Endodermal cell (in vitro differentiated cells): ENCODE results near the gene KIF26B. TPM values are rescaled to one million over a fixed set of nuclear protein-coding genes. Genes with fewer than 3 reads are reported as not detected.

Experiments used
- DNase-seq: peaks from one replicate; pipeline ENCODE4 v3.0.0-alpha.2; 2017
- H3K27ac ChIP-seq: 2 replicates; pipeline ENCODE4 v1.5.1; 2013; ENCODE audit warnings: mild to moderate bottlenecking, low read depth, low read length, moderate library complexity
- H3K27me3 ChIP-seq: 2 replicates; pipeline ENCODE4 v1.6.1; 2013; ENCODE audit warnings: mild to moderate bottlenecking, low read length, moderate library complexity; ENCODE audit not compliant: insufficient read depth, control insufficient read depth, poor library complexity, severe bottlenecking
- H3K36me3 ChIP-seq: 2 replicates; pipeline ENCODE4 v1.7.0; 2013; ENCODE audit warnings: mild to moderate bottlenecking, low read length, moderate library complexity; ENCODE audit not compliant: control insufficient read depth, insufficient read depth
- H3K4me1 ChIP-seq: one replicate; pipeline ENCODE4 v1.7.0; 2013; ENCODE audit warnings: low read length; ENCODE audit not compliant: control insufficient read depth, insufficient read depth
- H3K4me3 ChIP-seq: 2 replicates; pipeline ENCODE4 v1.5.1; 2013; ENCODE audit warnings: mild to moderate bottlenecking, low read length, moderate library complexity
- H3K9ac ChIP-seq: 2 replicates; pipeline ENCODE4 v1.6.1; 2013; ENCODE audit warnings: mild to moderate bottlenecking, low read length, moderate library complexity; ENCODE audit not compliant: poor library complexity, severe bottlenecking; ENCODE audit errors: extremely low read depth
- H3K9me3 ChIP-seq: 2 replicates; pipeline ENCODE4 v1.6.1; 2013; ENCODE audit warnings: mild to moderate bottlenecking, low read length, moderate library complexity; ENCODE audit not compliant: control insufficient read depth
- H3K27ac Mint-ChIP-seq: 2 replicates; pipeline ENCODE4 v1.8.0; 2020; ENCODE audit warnings: mixed read lengths
- H3K27me3 Mint-ChIP-seq: 2 replicates; pipeline ENCODE4 v1.8.0; 2021; ENCODE audit warnings: mild to moderate bottlenecking, mixed read lengths; ENCODE audit not compliant: insufficient read depth
- H3K36me3 Mint-ChIP-seq: 2 replicates; pipeline ENCODE4 v1.8.0; 2020; ENCODE audit warnings: low read depth, mixed read lengths
- H3K4me1 Mint-ChIP-seq: 2 replicates; pipeline ENCODE4 v1.8.0; 2020; ENCODE audit warnings: mixed read lengths
- H3K4me3 Mint-ChIP-seq: 2 replicates; pipeline ENCODE4 v1.8.0; 2020; ENCODE audit warnings: mild to moderate bottlenecking, moderate library complexity, mixed read lengths
- H3K9me3 Mint-ChIP-seq: 2 replicates; pipeline ENCODE4 v1.8.0; 2020; ENCODE audit warnings: mild to moderate bottlenecking, mixed read lengths
- CTCF ChIP-seq: fragments of 200-600 bp; sonication (generic); conservative IDR thresholded peaks from 2 replicates; pipeline ENCODE4 v1.5.0; 2021; ENCODE audit warnings: antibody characterized with exemption, mild to moderate bottlenecking
- WGBS, 2 experiments: methylation state at CpG; one replicate each; pipeline versions ENCODE4 v1.1.5 to v1.1.7; 2013; ENCODE audit warnings: missing lambda C conversion rate in 2 of 2, mixed read lengths in 1 of 2; ENCODE audit not compliant: insufficient coverage in 1 of 2, insufficient read length in 1 of 2; 5-methylcytosine and 5-hydroxymethylcytosine counted together
- total RNA-seq, 2 donors: library from RNA; stranded (reverse); fragmentation: NEBNext Ultra II Directional in 1 of 2; extraction: Animal tissue kit (Norgen Biotek cat#: 25700) in 1 of 2; gene quantifications; 2 replicates in 1 of 2; 3 replicates in 1 of 2; pipeline ENCODE4 v1.2.1, GENCODE V29; 2021

KIF26B gene
- total RNA-seq, 2 donors from 2014 or later: 12.3 to 21.0 TPM

- DNase-seq: no peak
- H3K9me3 ChIP-seq: no peaks in the 10 kb centered on the region
- H3K36me3 Mint-ChIP-seq: peaks cover 3% of the 10 kb centered on the region
- H3K27ac Mint-ChIP-seq: no peak overlapping the region
- TF ChIP-seq CTCF: no peak
- 94 to 95% methylated on average over 17 to 34 of the region's 34 CpGs for WGBS, 2 experiments
- H3K4me3 ChIP-seq: no peak overlapping the region
- no peaks in the 10 kb centered on the region for H3K36me3 ChIP-seq
- H3K9ac ChIP-seq: no peak overlapping the region
- no peak overlapping the region for H3K4me3 Mint-ChIP-seq
- H3K27me3 ChIP-seq: no peaks in the 10 kb centered on the region
- H3K27me3 Mint-ChIP-seq: peaks cover 4% of the 10 kb centered on the region
- no peaks in the 10 kb centered on the region for H3K9me3 Mint-ChIP-seq
- H3K27ac ChIP-seq: no peak overlapping the region
- H3K4me1 ChIP-seq: peaks cover 13% of the 10 kb centered on the region
- peaks cover 12% of the 10 kb centered on the region for H3K4me1 Mint-ChIP-seq
Measured at GRCh38 chr1:245577191-245578157, 422.7 kb downstream of the KIF26B start.

- no peak overlapping the region for H3K4me3 Mint-ChIP-seq
- peaks cover 6% of the 10 kb centered on the region for H3K27me3 Mint-ChIP-seq
- H3K4me1 Mint-ChIP-seq: peaks cover 12% of the 10 kb centered on the region
- H3K9me3 ChIP-seq: no peaks in the 10 kb centered on the region
- no peaks in the 10 kb centered on the region for H3K27me3 ChIP-seq
- no peak overlapping the region for H3K9ac ChIP-seq
- H3K27ac Mint-ChIP-seq: no peak overlapping the region
- H3K4me1 ChIP-seq: peaks cover 13% of the 10 kb centered on the region
- H3K36me3 ChIP-seq: no peaks in the 10 kb centered on the region
- no peak for DNase-seq
- no peaks in the 10 kb centered on the region for H3K9me3 Mint-ChIP-seq
- H3K36me3 Mint-ChIP-seq: no peaks in the 10 kb centered on the region
- no peak overlapping the region for H3K27ac ChIP-seq
- no peak overlapping the region for H3K4me3 ChIP-seq
- TF ChIP-seq CTCF: no peak
- WGBS, 2 experiments: 88 to 93% methylated on average over 2 to 3 of the region's 3 CpGs
Measured at GRCh38 chr1:245578308-245578707, 423.5 kb downstream of the KIF26B start.

- Histone ChIP-seq H3K9me3 (no peaks in the 10 kb centered on the region), H3K27me3 (no peaks in the 10 kb centered on the region), H3K36me3 (no peaks in the 10 kb centered on the region), H3K27ac (no peak overlapping the region), H3K4me3 (no peak overlapping the region), H3K9ac (no peak overlapping the region), H3K4me1 (peaks cover 13% of the 10 kb centered on the region)
- H3K27ac Mint-ChIP-seq: no peak overlapping the region
- H3K36me3 Mint-ChIP-seq: peaks cover under 1% of the 10 kb centered on the region
- H3K27me3 Mint-ChIP-seq: peaks cover 6% of the 10 kb centered on the region
- no peak overlapping the region for H3K4me3 Mint-ChIP-seq
- no peak for DNase-seq
- no peak for TF ChIP-seq CTCF
- H3K4me1 Mint-ChIP-seq: peaks cover 12% of the 10 kb centered on the region
- H3K9me3 Mint-ChIP-seq: no peaks in the 10 kb centered on the region
Measured at GRCh38 chr1:245578771-245579170, 424.0 kb downstream of the KIF26B start.
